ENCODE data around the gene RNPEP.
"Not testable (repeated sequence)": the region's sequence is repeated elsewhere in the genome, so short reads cannot be mapped to it uniquely, and the experiment has no call there.

RNPEP gene, protein sequence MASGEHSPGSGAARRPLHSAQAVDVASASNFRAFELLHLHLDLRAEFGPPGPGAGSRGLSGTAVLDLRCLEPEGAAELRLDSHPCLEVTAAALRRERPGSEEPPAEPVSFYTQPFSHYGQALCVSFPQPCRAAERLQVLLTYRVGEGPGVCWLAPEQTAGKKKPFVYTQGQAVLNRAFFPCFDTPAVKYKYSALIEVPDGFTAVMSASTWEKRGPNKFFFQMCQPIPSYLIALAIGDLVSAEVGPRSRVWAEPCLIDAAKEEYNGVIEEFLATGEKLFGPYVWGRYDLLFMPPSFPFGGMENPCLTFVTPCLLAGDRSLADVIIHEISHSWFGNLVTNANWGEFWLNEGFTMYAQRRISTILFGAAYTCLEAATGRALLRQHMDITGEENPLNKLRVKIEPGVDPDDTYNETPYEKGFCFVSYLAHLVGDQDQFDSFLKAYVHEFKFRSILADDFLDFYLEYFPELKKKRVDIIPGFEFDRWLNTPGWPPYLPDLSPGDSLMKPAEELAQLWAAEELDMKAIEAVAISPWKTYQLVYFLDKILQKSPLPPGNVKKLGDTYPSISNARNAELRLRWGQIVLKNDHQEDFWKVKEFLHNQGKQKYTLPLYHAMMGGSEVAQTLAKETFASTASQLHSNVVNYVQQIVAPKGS

DNA sequence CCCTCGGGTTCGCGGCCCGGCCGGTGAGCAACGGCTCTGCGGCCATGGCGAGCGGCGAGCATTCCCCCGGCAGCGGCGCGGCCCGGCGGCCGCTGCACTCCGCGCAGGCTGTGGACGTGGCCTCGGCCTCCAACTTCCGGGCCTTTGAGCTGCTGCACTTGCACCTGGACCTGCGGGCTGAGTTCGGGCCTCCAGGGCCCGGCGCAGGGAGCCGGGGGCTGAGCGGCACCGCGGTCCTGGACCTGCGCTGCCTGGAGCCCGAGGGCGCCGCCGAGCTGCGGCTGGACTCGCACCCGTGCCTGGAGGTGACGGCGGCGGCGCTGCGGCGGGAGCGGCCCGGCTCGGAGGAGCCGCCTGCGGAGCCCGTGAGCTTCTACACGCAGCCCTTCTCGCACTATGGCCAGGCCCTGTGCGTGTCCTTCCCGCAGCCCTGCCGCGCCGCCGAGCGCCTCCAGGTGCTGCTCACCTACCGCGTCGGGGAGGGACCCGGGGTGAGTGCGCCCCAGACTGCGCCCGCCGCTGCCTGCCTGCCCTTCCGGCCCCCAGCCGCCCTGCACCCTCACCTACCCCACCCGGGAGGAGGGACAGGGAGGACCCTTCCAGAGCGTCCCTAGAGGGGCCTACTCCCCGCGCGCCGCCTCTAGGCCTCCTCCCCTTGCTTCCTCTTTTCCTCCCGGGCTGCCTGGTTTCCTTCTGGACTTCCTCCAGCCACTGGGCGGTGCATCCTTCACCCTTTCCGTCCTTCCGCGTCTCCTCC lies at the start of gene RNPEP:
TSS of gene RNPEP (plus strand) at position 26 of the 757 bp plus-strand sequence. CDS start at position 45, 19 bp downstream.
- peak; percentile 28 for DNase-seq

- DNase-seq, result no peak
Observed at GRCh38 chr1:201933840-201934430, 48.5 kb upstream of the RNPEP start.

DNA sequence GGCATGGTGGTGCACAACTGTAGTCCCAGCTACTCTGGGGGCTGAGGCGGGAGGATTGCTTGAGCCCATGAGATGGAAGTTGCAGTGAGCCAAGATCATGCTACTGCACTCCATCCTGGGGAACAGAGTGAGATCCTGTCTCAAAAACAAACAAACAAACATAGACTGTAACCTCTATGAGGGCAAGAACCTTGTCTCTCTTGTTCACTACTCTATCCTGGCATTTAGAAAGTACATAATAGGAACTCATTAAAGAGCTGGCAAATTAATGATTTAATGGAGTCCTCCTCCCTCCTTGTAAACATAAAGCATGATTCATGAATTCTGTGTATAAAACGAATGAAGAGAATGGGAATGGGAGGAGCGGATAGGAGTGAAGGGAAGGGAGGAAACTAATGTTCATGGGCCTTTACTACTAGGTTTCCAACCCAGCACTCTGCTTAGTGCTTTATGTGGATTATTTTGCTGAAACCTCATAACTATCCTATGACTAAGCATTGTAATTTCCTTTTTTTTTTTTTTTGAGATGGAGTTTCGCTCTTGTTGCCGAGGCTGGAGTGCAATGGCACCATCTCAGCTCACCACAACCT lies 44.7 kb upstream of the RNPEP start:
- DNase-seq, result no peak

DNA sequence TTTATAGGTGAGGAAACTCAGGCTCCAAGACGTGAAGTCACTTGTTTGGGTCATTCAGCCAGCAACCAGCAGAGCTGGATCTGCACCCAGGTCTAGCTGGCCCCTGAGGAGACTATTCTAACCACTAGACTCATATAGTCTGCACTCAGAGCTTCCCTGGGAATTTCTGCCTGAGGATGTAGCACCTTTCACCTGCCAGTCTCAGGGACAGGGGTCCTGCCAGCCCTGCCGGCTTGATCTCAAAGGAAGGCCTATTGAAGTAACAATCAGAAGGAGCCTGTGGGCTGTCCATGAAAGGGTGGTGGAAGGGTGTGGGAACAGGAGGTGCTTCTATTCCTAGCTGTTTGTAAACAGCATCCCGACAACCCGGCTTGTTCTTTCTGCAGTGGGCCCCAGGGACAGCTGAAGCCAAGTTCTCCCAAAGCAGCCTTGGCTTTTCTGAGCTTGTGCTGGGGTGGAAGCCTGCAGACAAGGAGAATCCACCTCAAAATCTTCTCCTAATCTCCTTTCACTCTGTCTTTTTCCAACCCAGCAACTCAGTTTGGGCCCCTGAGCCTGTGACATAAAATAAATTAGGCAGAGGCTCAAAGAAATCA lies 43.9 kb upstream of the RNPEP start:
- no peak for DNase-seq

- DNase-seq, result no peak
Observed at GRCh38 chr1:201939148-201939547, 43.3 kb upstream of the RNPEP start.

- DNase-seq, result no peak
Observed at GRCh38 chr1:201939574-201939973, 42.9 kb upstream of the RNPEP start.

DNA sequence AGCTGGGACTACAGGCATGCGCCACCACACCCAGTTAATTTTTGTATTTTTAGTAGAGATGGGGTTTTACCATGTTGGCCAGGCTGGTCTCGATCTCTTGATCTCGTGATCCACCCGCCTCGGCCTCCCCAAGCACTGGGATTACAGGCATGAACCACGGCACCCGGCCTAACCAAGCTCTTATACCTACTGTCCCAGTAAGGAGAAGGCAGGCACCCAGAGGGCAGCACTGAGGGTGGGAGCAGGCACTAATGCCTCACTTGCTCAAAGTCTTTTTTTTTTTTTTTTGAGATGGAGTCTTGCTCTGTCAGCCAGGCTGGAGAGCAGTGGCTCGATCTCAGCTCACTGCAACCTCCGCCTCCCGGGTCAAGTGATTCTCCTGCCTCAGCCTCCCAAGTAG lies 42.1 kb upstream of the RNPEP start:
- DNase-seq, result not testable (repeated sequence)

- no peak for DNase-seq
Observed at GRCh38 chr1:201941420-201942128, 40.9 kb upstream of the RNPEP start.

- DNase-seq, result no peak
Observed at GRCh38 chr1:201942129-201942495, 40.3 kb upstream of the RNPEP start.

DNA sequence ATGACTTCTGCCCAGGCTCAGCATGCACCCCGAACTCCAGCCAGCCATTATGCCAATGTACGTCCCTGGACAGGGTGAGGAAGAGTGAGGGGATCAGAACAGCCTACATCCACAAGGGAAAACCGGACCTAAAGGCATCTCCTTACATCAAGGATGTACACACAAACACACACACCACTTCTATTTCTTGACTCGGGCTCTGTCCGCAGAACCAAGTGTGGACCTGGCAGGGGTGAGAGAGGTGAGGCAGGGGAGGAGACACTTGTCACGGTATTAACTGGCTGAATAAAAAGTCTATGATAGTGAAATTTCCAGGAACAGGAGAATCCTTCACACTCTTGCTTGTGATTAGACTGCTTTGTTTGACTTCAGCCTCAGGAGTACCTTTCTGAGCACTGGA lies 38.4 kb upstream of the RNPEP start:
- DNase-seq, result no peak

- DNase-seq, result no peak
Observed at GRCh38 chr1:201944639-201945038, 37.8 kb upstream of the RNPEP start.

DNA sequence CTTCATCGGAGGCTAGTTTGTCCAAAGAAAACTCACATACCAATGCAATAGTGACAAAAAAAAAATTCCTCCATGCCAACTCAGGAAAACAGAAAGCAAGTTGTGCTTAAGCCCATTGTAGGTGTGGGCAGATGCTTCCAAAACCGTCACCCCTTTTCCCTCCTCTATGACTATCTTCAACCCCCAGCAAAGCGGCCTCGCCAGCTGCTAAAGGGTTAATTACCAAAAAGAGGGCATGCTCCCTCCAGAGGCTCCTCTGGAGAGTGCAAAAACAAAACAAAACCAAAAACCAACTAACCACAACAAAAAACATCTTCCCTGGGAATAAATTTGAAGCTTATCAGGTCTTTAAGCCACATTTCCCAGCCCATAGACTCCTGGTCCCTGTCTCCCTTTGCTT lies 37.3 kb upstream of the RNPEP start:
- no peak for DNase-seq

DNA sequence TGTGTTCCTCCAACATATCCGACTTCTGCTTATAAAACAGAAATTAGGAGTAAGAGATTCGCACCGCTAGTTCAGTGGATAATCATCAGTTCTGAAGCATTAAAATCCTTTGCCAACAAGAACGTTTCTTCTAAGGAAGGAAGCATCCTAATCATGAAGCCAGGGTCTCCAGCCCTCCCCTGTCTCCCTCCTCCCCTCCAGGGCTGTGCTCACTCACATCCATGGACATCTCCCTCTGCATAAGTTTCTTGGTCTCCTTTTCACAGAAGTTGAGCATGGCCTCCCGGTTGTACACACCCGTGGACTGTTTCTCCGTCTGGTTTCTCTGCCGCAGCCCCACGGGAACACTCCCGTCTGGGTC lies 36.6 kb upstream of the RNPEP start:
- no peak for DNase-seq

DNA sequence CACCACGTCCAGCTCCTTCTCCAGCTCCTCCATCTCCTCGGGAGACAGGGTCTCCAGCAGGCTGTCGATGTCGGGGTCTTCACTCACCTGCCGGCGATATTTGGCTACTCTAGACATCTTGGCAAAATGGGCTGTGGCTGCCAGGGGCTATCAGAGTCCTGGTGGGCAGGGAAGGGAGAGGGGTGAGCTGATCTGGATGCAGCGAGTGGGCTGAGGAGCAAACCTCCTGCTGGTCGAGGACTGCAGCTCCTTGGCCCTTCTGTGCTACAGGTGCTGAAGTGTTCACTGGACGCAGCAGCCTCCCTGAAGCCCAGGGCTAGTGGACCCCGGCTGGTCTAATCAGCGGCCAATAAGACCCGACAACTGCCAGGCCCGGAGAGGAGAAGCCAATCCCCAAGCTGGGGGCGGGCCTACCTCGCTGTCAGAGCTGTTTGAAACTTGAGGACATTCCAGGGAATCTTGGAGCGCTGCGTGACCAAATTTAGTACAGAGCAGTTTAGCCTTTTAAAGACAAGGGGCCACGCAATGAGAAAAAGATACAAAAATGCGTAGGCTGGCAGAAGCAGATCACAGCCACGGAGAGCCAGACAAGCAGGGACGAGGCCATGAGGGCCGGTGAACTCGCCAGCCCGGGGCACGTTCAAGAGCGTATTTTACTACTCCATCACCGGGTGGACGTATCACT lies 36.1 kb upstream of the RNPEP start, which contains the start of gene LMOD1:
TSS of gene LMOD1 (minus strand) at position 325 of the 685 bp plus-strand sequence. CDS start at position 117, 208 bp downstream.
- no peak for DNase-seq

GRCh38 chr1:201947697-201948008 lies 34.8 kb upstream of the RNPEP start:
- DNase-seq, result no peak

- no peak for DNase-seq
Observed at GRCh38 chr1:201949491-201949890, 33.0 kb upstream of the RNPEP start.

DNA sequence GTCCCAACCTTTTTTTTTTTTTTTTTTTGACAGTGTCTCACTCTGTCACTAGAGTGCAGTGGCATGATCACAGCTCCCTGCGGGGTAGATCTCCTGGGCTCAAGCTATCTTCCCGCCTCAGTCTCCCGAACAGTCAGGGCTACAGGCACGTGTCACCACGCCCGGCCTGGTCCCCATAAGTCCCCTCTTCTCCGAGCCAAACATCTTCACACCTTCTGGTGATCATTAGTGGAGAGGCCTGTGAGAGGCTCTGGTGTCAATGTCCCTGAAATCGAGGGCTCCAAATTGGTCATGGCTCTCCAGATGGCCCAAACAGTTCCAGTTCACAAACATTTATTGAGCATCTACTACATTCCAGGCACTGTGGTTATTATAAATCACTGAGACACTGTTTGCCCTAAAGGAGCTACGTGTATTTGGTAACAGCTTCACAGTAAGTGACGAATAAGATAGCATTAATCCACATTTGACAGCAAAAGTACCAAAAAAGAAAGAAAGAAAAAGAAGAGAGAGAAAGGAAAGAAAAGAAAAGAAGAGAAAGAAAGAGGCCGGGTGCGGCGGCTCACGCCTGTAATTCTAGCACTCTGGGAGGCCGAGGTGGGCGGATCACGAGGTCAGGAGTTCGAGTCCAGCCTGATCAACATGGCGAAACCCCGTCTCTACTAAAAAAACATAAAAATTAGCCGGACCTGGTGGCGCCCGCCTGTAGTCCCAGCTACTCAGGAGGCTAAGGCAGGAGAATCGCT lies 28.0 kb upstream of the RNPEP start:
- DNase-seq, result no peak

DNA sequence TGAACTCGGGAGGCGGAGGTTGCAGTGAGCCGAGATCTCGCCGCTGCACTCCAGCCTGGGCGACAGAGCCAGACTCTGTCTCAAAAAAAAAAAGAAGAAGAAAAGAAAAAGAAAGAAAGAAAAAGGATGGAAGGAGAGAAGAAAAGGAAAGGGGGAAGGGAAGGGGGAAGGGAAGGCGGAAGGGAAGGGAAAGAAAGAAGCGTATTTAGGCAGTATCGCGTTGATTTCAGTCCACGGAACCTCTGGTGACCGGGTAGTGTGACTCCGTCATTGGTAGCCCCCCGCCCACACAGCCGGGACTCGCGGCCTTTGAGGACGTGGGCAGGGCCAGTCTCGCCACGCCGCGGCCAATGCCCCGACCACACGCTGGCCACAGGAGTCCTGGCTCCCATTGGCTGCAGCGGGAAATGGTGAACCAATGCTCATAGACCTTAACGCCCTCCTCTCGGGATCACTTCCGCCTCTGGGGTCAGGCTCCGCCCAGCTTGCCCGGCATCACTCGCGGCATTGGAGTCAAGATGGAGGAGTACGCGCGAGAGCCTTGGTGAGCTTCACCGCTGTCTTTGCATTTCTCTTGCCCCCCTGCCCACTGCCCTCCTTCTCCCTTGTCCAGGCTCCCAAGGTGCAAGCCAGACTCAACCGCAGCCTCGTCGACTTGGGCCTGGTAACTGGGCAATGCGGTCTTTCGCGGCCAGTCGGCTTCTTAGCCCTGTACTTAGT lies 27.3 kb upstream of the RNPEP start, which contains the start of gene TIMM17A:
TSS of gene TIMM17A (plus strand) at position 495 of the 720 bp plus-strand sequence. CDS start at position 519, 24 bp downstream.
- DNase-seq, result peak; percentile 92

- no peak for DNase-seq
Observed at GRCh38 chr1:201955729-201956143, 26.7 kb upstream of the RNPEP start.

GRCh38 chr1:201958348-201958747 lies 24.1 kb upstream of the RNPEP start:
- no peak for DNase-seq
